Measurements from ENCODE around the gene RAD51B. TPM values are rescaled to one million over a fixed set of nuclear protein-coding genes. Genes with fewer than 3 reads are reported as not detected.

Gene RAD51B
- total RNA-seq, 1 experiment from 2014 or later: 16.7 TPM

- no peak overlapping the region for H3K4me2 ChIP-seq (ENCODE audit: insufficient read depth, insufficient read length, low read length)
- no peak overlapping the region for H3K27ac ChIP-seq (ENCODE audit: insufficient read length, low read depth, low read length)
- WGBS (ENCODE audit: extremely low coverage, insufficient read length, low lambda C conversion rate): no CpG with 5 or more reads among the region's 4 CpGs
Measured at GRCh38 chr14:67970923-67971322, 151.3 kb downstream of the RAD51B start.

More at GRCh38 chr14:67970923-67971322, 151.3 kb downstream of the RAD51B start:
- Histone ChIP-seq H2BK12ac (ENCODE audit: insufficient read length, low read depth, low read length) (no peak overlapping the region), H3T11ph (ENCODE audit: low read length) (no peak overlapping the region), H3K9me3 (ENCODE audit: control insufficient read depth, low read depth, low read length) (no peaks in the 10 kb centered on the region), H2AK5ac (ENCODE audit: insufficient read length, low read length) (no peak overlapping the region), H3K23ac (ENCODE audit: insufficient read length, low read depth, low read length) (no peak overlapping the region), H2AFZ (ENCODE audit: low read length) (no peak overlapping the region), H3K79me2 (ENCODE audit: insufficient read depth, low read length) (no peaks in the 10 kb centered on the region), H4K20me1 (ENCODE audit: control insufficient read depth, insufficient read depth, insufficient read length) (no peaks in the 10 kb centered on the region), H3K14ac (ENCODE audit: insufficient read depth, low read length) (no peak overlapping the region), H4K5ac (ENCODE audit: insufficient read length, low read depth, low read length) (no peak overlapping the region), H2BK15ac (ENCODE audit: low read depth, low read length) (no peak overlapping the region), H2BK5ac (ENCODE audit: insufficient read length, low read length) (no peak overlapping the region), H3K9ac (ENCODE audit: extremely low read depth, insufficient read length, low read length) (no peak overlapping the region), H3K4me1 (ENCODE audit: insufficient read depth, low read length) (no peaks in the 10 kb centered on the region; the same call in 1 of the 2 replicates), H3K79me1 (ENCODE audit: insufficient read depth, low read depth, low read length, poor library complexity, severe bottlenecking) (no peaks in the 10 kb centered on the region), H2BK20ac (ENCODE audit: low read depth, low read length, poor library complexity, severe bottlenecking) (no peak overlapping the region), H3K27me3 (ENCODE audit: insufficient read depth, low read length) (no peaks in the 10 kb centered on the region), H3K56ac (ENCODE audit: insufficient read length, low read depth, low read length) (no peak overlapping the region), H4K8ac (replicated peaks; ENCODE audit: insufficient read length, low read depth, low read length) (no peak overlapping the region), H3K4ac (ENCODE audit: low read depth, low read length) (no peak overlapping the region), H4K91ac (ENCODE audit: insufficient read length, low read depth, low read length) (no peak overlapping the region), H2BK120ac (ENCODE audit: low read depth, low read length, poor library complexity, severe bottlenecking) (no peak overlapping the region), H3K18ac (ENCODE audit: insufficient read length, low read depth, low read length) (no peak overlapping the region), H3K23me2 (ENCODE audit: insufficient read length, low read depth, low read length, poor library complexity, severe bottlenecking) (no peaks in the 10 kb centered on the region)
- H3K36me3 Mint-ChIP-seq (ENCODE audit: insufficient read depth in 1 of 3, low read depth in 3 of 3): peaks cover 28 to 31% (median 29%) of the 10 kb centered on the region in 3 experiments
- peak overlapping the region in 1 of 3 experiments; percentile 58; a peak in 1 of 7 replicates for H3K27ac Mint-ChIP-seq
- no peak overlapping the region for H3K4me3 Mint-ChIP-seq
- no peak for TF ChIP-seq CTCF (conservative IDR thresholded peaks at IDR 0.05)
- H3K9me3 Mint-ChIP-seq: peaks cover 28 to 30% of the 10 kb centered on the region in 2 experiments
- peaks cover 25 to 30% of the 10 kb centered on the region in 2 experiments for H3K4me1 Mint-ChIP-seq
- no peak for DNase-seq
- no peaks in the 10 kb centered on the region; the same call in 1 of the 2 replicates for H3K27me3 Mint-ChIP-seq (ENCODE audit: low read depth)
